HG03432 (cell line): ENCODE results near the gene IFRD2.
A peak's percentile ranks its signal among the peaks of the same experiment; 100 is the strongest.
"Not testable (repeated sequence)": the region's sequence is repeated elsewhere in the genome, so short reads cannot be mapped to it uniquely, and the experiment has no call there.

Source experiments
- ATAC-seq: cut with Tn5 transposase; IDR thresholded peaks from one replicate; pipeline ENCODE4 v1.9.1; 2021; ENCODE audit warnings: mild to moderate bottlenecking, moderate library complexity; ENCODE audit not compliant: unreplicated experiment

The IFRD2 gene

DNA sequence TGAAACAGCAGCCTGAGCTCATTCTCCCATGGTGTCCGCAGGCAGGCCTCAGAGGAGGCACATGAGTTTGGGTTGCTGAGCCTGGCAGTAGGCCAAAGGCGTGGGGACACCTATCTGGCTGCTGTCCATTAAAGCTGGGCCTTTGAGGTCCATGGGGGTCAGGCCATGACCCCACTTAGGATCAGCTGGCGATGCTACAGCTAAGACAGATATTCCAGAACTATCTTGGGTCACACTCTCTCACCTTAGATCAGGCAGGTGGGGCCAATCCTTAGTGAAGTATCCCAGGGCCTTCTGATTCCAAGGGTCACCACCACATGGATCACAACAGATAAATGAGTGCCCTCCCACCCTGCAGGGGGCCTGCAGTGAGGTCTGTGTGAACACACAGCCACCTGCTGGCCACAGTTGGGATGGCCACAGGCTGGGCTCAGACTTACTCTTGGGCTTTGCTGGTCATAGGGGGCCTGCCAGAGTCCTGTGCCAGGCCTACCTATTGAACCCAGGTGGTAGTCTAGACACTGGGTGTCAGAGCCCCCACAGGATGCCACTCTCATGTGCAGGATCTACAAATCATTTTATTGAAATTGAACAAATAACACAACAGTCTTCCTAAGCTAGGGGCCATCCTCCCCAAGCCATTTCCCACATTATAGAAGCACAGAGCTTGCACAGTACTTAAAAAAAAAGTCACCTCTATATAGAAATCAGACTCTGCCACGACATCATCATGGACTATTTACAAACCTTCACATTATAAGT lies 32.3 kb upstream of the IFRD2 start:
- ATAC-seq: no peak

DNA sequence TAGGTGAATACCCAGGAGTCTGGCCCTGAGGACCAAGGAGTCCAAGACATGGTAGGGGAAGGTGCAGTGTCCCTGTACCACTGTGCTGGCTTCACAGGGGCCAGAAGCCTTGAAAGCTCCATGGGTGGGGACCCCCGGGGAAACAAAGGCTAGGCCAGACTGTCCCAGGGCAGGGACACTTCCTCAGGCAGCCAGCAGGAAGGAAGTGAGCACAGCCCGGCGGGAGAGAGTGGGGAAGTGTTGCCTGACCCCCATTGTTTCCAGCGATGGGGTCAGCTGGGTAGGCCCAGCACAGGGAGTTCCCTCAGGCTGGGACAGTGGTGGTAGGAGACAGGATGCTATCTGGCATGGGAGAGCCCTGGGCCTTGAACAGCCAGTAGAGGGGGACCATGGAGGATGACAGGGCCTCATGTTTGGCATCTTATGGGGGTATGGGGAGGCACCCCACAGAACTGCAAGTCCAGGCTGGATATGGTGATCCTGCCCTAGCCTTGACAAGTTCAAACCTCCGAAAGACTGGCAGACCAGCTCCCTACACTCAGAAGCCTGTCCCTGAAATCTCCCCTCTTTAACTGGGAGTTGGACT lies 31.5 kb upstream of the IFRD2 start:
- ATAC-seq: no peak

DNA sequence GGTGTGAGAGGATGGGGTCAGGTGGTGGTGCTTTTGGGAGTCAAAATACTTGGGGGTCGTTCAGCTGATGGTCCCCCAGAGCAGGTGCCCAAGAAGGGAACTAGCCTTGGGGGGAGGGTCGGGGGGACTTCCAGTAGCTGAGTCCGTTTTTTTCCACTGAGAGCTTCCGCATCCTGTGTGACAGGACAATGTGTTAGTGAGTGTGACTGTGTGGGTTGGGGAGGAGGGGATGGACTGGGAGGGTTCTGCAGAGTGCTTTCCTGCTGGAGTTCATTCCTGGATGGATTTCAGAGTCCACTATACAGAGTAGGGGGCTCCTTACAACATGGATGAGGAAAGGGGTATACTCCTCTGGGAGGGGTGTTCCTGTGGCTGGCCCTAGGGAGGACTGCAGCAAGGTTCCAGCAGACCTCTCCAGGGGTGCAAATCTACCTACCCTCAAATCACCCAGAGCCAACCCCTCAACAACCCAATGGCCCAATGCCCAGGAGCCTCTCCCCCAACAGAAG lies 30.9 kb upstream of the IFRD2 start:
- no peak for ATAC-seq

DNA sequence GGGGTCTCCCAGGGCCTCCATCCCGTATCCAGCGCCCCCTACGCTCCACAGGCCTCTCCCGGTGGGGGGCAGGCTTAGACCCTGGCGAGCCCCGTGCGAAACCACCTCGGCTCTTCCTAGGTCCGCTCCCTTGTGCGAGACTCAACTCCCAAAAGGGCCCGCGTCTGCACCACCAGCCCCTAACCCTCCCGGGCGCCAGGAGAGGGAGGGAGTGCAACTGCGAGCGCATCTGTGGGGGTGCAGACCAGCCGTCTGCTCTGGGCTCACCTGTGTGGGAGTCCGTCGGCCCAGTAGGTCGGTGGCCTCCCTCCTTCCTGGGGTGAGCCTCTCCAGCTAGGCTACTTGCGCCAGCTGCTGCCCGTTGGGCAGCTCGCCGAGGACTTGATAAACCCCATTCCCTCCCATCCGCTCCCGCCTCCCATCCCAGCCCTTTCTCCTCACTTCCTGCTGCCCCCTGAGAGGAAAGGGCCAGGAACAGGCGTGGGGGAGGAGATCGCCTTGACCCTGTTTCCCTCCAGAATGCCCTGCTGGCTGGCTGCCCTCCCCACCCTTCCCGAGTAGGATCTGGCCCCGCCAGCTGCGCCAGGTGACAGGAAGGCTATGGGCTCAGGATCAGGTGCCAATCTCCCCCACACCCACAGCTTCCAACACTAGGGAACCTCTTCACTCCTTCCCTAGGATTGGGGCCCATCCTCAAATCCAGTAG lies 30.3 kb upstream of the IFRD2 start, which contains the start of gene HYAL2:
Gene HYAL2 (minus strand): TSS at position 360 of the 706 bp plus-strand sequence. CDS start 2,256 bp downstream, outside the sequence.
- ATAC-seq: no peak

DNA sequence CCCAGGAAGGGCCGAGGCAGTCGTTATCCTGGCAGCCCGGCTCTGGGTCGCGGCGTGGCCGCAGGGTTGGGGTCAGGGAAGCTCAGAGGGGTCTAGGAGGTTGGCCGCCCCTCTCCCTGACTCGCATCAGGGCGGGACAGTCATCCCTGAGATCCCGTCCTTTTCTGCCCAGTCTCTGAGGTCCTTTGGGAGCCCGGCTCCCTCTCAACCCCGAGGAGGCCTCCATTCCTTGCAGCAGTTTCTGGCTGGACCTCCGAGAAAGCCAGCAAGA lies 29.8 kb upstream of the IFRD2 start:
- no peak for ATAC-seq

DNA sequence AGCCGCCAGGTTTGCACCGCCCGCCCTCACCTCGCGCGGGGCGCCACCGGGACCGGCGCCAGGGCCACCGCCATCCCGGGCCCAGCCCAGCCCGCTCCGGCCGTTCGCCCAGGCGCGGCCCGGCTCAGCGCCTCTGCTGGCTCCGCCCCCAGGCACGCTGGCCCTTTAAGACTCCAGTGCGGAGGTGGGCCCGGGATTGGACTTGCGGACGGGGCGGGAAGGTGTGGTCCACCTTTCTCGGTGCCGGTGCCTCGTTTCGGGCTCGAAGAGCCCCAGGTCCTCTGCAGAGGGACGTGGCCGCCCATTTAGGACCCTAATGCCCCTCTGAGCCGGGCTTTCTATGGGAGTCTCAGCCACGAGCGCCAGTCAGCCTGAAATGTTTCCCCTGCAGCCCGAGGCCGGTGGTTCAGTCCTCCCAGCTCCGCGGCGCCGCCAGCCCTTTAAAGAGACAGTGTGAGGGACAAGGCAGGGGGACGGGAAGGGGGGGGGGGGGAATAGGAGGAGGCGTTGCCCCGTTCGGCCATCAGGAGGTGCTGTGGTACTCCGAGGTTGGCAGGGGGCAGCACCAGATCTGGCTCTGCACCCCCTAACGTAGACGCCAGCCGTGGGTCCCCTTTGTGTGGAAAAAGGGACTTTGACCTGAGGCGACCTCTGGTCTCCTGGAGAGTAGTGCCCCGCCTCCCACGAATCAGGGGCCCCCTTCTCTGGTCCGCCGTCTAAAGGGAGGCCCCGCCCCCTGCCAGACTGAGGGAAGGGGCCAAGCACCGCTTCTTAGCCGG lies 29.3 kb upstream of the IFRD2 start:
- ATAC-seq: peak; percentile 84

DNA sequence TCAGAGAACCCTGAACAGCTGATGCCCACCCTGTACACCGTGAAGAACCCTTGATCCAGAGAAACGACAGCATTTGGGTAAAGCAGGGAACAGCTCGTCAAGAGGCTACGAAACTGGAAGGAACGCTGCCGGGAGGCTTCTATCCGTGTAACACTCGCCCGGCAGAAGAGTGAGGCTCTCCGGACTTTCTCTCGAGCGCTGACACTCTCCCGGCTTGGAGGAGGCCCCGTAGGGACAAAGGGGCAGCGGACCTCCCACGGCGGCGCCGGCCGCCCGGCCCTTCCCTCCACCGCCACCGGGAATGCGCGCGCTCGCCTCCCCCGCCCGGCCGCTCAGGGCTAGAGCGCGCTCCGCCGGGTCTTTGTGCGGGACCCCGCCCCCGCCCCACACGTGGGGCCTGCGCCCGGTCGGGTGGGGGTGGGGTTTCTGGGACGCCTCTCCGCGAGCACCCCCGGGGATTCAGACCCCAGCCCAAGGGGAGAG lies 28.7 kb upstream of the IFRD2 start:
- peak; percentile 53 for ATAC-seq

DNA sequence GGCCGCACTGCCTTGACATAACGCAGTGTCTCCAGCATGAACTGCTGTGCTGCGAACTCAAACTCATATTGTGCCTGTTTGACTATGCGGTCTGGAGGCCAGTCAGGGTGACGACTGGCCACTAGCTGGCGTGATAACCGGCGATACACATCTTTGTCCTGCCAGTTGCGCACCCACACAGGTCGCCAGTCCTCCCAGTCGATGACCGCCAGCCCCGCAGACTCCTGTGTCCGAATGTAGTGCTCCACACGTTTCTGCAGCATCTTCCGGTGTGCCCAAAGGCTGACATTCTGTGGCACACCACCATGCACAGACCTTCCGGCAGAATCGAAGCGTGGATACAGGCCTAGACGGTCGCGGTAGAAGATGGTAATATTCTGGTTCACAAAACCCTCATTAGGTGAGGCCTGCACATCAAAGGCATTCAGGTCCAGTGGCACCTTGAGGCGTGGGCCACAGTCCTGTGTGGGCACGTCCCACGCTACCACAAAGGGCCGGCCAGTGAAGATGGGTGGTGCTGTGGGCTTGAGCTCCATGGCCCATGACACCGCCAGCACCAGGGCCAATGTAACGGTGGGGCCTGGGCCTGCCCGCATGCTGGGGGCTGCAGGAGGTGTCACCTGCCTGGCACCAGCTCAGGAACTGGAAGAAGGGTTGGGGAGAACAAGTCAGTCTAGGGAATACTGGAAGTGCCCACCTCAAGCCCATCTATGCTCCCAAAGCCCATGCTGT lies 27.8 kb upstream of the IFRD2 start:
- ATAC-seq: no peak

DNA sequence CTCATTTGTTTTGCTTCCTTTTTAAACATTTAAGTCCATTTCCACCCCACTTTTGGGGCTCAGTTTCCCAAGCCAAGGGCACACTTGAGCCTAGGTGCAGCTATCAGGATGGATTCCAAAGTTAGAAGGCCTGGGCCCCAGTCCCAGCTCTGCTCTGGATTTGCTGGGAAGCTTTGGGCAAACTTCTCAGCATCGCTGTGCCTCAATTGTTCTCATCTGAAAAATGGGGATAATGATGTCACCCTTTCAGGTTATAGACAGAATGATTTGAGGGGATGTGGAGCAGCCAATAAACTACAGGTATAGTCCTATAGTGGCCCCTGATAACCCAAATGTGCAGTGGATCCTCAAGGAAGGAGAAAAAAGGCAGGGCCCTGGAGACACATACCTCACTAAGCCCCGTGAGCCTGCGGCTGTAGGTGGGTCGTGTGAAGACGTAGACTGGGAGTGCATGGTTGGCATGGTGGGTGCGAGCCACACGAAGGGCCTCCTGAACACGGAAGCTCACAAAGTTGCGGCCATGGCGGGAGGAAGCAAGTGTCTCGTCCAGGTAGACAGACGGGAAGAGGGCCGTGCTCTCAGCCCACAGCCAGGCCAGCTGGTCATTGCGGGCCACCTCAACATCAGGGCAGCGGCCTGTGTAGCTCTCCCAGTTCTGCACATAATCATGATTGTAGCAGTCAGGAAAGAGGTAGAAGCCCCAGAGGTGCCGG lies 27.1 kb upstream of the IFRD2 start:
- ATAC-seq: no peak

DNA sequence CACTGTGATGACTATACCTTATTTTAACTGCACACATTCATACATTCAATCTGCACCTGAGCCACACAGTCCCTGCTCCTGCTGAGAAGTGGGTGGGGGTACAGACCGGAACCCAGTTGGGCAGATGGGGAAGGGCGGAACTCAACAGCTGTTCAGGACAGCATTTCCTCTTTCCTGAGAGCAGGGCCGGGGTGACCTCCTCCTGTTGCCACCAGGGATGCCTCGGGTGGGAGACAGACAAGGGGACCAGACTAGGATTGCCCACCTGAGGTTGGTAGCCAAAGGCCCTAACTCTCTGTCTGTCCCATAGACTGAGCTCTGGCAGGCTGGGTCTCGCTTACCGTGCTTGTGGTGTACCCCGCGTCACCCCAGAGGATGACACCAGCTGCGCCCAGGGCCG lies 26.4 kb upstream of the IFRD2 start:
- no peak for ATAC-seq

DNA sequence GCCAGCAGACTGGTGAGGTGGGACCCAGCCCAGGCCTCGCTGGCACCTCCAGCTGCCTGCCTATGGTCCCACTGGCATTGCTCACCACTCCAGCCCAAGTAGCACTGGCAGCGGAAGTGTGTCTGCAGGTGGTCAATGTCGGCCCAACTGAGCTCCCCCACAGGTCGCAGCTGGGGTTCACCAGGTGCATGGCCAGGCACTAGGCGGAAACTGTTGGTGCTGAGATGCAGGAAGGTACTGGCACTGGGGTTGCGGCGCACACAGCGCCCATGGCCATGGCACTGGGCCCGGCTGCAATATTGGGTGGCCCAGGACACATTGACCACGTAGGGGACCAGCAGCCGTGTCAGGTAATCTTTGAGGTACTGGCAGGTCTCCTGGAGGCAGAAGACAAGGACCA lies 25.9 kb upstream of the IFRD2 start:
- ATAC-seq: no peak

DNA sequence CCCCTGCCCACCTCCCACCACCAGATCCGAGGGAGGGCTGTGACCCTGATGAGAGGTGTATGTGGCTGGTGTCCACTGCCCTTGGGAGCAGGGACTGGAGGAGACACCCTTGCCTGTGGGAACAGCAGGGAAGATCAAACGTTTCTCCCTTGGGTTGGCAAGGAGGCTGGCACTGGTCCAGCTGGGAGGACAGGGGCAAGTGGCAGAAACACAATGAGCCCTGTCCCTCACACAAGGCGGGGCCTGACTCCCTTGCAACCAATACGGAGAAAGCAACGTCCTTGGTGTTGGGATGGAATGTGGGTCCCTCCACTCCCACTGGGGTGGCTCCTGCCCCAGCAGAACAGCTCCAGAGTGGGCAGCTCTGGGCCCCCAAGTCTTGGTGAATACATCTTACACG lies 25.1 kb upstream of the IFRD2 start:
- ATAC-seq: no peak

DNA sequence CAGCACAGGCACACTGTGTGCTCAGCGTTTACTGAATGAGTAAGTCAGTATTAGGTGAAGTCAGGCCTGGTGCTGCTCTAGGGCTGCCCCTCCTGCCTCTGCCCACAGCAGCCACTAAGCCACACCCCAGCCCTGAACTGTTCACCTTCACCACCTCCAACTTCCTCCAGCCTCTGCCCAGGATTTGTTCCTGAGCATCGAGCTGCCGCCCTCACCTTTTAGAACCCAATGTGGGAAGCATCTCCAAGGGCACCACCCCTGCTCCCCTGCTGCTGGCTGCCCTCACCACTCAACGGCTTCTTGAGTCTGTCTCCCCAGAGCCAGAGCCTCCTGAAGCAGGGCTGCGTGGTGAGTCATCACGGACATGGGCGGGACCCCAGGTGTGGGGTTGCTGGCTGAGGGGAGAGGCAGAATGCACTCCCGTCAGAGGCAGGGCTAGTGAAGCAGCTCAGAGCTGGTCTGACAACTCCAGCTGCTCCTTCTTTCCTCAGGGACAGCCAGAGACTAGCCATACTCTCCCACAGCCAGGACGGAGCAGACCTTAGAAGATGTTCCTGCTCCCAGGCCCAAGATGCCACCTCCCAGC lies 24.5 kb upstream of the IFRD2 start:
- ATAC-seq: no peak

DNA sequence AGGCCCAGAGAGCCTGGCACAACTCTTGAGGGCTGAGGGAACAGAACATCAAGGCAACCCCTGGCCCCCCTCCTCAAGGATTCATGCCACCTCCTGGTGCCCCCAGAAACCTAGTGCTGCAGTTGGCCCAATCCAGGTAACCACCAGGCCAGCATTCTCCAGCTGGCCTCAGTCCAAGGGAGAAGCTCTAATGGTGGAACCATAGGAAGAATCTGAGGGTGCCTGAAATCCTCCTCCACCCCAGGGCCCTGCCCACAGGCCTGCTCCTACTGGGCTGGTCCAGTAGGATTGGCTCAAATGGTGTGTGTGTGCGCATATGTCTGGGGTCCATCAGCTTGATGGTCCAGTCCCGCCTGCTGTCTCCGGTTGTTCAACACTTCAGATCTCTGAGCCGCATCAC lies 22.6 kb upstream of the IFRD2 start:
- no peak for ATAC-seq

DNA sequence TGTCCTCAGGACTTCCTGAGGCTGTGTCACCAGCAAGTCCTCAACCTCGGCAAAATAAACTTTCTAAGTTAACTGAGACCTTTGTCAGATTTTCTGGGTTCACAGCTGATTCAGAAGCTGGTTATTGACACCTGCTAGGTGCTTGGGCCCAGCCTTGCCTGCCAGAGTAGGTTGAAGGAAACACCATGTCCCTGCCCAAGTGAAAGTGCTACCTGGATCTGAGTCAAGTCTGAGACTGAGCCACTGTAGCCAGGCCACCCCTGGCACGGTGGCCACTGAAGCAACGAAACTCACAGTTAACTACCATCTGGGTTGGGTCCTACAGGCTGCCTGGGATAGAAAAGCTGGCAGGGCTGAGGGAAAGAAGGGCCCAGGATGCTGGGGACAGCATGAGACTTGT lies 22.1 kb upstream of the IFRD2 start:
- ATAC-seq: no peak

DNA sequence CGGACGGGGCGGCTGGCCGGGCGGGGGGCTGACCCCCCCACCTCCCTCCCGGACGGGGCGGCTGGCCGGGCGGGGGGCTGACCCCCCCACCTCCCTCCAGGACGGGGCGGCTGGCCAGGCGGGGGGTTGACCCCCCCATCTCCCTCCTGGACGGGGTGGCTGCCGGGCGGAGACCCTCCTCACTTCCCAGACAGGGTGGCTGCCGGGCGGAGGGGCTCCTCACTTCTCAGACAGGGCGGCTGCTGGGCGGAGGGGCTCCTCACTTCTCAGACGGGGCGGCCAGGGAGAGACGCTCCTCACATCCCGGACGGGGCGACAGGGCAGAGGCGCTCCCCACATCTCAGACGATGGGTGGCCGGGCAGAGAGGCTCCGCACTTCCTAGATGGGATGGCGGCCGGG lies 19.8 kb upstream of the IFRD2 start:
- ATAC-seq: not testable (repeated sequence)

DNA sequence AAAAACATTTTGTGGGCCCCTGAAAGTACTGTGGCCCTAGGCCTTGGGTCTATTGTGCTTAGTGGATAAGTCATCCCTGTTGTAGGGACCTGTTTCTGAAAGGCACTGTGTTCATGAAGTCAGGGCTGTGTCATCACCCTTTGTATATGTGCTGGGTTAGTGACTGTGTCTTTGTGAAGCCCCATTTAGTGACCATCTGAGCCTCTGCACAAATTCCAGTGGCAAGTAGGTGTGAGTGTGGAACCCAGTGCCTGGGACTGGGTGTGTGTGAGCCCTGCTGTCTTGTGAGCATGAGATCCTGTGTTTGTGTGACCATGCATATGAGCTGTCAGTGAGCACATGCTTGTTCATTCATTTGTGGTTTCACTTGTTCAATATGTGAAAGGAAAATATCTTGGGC lies 12.4 kb upstream of the IFRD2 start:
- ATAC-seq: no peak

DNA sequence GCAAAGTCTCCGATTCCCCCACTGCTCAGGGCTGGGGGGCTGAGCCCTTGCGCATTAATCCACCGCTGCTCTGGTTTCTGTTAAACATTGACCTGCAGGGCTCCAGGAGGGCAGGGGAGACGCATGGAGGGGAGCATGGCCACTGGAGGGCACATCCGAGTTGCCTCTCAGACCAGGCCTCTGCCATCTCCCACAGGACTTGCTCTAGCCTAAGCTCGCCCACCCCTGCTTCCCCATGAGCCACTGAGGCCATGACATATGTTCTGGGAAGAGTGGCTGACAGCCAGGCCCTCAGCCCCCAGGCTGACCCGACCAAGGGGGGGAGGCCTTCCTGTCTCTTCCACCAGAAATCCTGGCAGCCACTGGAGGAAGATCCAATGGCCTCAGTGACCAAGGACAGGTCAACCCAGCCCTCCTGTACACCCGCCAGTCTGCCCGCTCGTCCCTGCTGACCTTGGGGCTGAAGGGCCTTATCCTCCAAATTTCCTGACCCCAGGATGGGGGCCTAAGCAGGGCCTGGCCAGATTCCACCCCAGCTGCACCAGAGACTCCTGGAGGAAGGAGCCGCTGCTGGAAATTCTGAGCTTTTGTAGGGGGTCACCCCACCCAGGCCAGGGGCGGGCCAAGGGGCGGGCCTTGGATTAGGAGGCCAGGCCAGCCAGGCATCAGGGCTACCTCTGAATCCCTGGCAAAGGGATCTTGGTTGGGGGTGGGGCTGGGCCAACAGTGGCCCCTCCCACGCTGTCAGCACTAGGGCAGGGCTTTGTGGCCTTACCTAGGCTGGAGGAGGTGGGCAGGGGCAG lies 11.0 kb upstream of the IFRD2 start, which contains the start of gene HYAL1:
Gene HYAL1 (minus strand): TSS at position 562 of the 803 bp plus-strand sequence. CDS start 618 bp downstream, outside the sequence.
- ATAC-seq: no peak
